SJSA1 (cell line): ENCODE measurements around the gene RNF220. TPM values are rescaled to one million over a fixed set of nuclear protein-coding genes. Genes with fewer than 3 reads are reported as not detected.

ENCODE experiments used
- DNase-seq, 2 experiments: peaks; one replicate each; pipeline ENCODE4 v3.0.0-alpha.2; 2015 to 2020; ENCODE audit warnings: low spot score in 2 of 2, low read depth in 1 of 2
- H3K27ac ChIP-seq: fragments of 250-450 bp; sonication (Bioruptor Pico); 2 replicates; pipeline ENCODE4 v1.5.1; 2020; ENCODE audit warnings: mild to moderate bottlenecking, moderate library complexity
- H3K27me3 ChIP-seq: fragments of 250-450 bp; sonication (Bioruptor Pico); replicated peaks from 2 replicates; pipeline ENCODE4 v1.5.1; 2020; ENCODE audit warnings: mild to moderate bottlenecking, moderate library complexity
- H3K36me3 ChIP-seq: fragments of 250-450 bp; sonication (Bioruptor Pico); 2 replicates; pipeline ENCODE4 v1.5.1; 2020; ENCODE audit warnings: mild to moderate bottlenecking
- H3K4me1 ChIP-seq: fragments of 250-450 bp; sonication (Bioruptor Pico); replicated peaks from 2 replicates; pipeline ENCODE4 v1.6.1; 2021; ENCODE audit warnings: mild to moderate bottlenecking
- H3K4me3 ChIP-seq: fragments of 250-450 bp; sonication (Bioruptor Pico); 2 replicates; pipeline ENCODE4 v1.5.1; 2020; ENCODE audit warnings: mild to moderate bottlenecking
- H3K9me3 ChIP-seq: fragments of 250-450 bp; sonication (Bioruptor Pico); replicated peaks from 2 replicates; pipeline ENCODE4 v1.5.1; 2020; ENCODE audit warnings: mild to moderate bottlenecking
- total RNA-seq: library from RNA; depleted of rRNA; stranded (reverse); fragments of >200 nt; shearing (Covaris generic); gene quantifications from 2 replicates; pipeline ENCODE4 v1.2.3, GENCODE V29; 2014

Gene RNF220
- total RNA-seq, 1 experiment from 2014 or later, result 70.5 TPM

GRCh38 chr1:44636083-44636687 lies 231.1 kb downstream of the RNF220 start:
- no peak overlapping the region for H3K27ac ChIP-seq
- peaks cover 17% of the 10 kb centered on the region for H3K4me1 ChIP-seq
- H3K9me3 ChIP-seq, result 0 out of 2 replicates have a peak, but pooled peaks cover 4% of the 10 kb centered on the region
- peaks cover 92% of the 10 kb centered on the region for H3K36me3 ChIP-seq
- DNase-seq, result no peak
- H3K4me3 ChIP-seq, result no peak overlapping the region
- no peaks in the 10 kb centered on the region for H3K27me3 ChIP-seq

- Histone ChIP-seq H3K27me3 (no peaks in the 10 kb centered on the region), H3K36me3 (peaks cover 96% of the 10 kb centered on the region), H3K27ac (no peak overlapping the region), H3K9me3 (0 out of 2 replicates have a peak, but pooled peaks cover under 1% of the 10 kb centered on the region), H3K4me3 (no peak overlapping the region), H3K4me1 (peaks cover 10% of the 10 kb centered on the region)
- DNase-seq, result no peak
Measured at GRCh38 chr1:44636688-44637598, 231.9 kb downstream of the RNF220 start.

DNA sequence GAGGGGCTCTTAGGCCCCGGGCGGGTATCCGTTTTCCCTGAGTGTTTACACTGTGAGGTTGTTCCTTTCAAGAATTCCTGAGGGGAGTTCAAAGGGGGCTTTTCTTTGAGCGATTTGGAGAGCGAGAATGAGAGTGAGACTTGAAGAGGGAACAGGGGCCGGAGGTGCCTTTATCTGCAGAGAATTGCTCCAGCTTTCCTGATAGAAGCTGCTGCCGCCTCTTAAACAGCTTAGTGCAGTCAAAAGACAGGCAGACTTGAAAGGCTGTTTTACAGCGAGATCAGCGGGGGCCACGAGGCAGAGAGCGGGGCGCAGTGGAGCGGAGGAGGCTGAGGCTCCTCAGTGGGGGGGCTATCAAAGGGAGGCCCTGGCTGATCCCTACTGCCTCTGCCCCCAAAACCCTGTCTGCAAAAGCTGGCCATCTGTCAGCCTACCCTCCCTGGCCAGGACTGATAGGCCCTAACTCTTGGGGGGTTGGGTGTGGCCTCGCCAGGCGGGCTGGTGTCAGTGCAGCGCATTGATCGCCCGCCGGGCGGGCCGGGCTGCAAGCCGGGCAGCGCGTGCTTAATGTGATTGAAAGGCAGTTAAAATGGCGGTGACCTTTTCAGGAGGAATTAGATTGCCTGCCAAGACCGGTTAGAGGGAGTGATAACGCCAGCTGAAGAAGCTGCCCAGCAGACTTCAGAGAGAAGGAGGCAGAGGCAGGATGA lies 232.8 kb downstream of the RNF220 start:
- peaks cover 4% of the 10 kb centered on the region; the same call in 1 of the 2 replicates for H3K4me1 ChIP-seq
- no peak for DNase-seq
- no peaks in the 10 kb centered on the region for H3K27me3 ChIP-seq
- no peak overlapping the region for H3K4me3 ChIP-seq
- H3K27ac ChIP-seq, result no peak overlapping the region
- no peaks in the 10 kb centered on the region for H3K9me3 ChIP-seq
- peaks cover 100% of the 10 kb centered on the region for H3K36me3 ChIP-seq

DNA sequence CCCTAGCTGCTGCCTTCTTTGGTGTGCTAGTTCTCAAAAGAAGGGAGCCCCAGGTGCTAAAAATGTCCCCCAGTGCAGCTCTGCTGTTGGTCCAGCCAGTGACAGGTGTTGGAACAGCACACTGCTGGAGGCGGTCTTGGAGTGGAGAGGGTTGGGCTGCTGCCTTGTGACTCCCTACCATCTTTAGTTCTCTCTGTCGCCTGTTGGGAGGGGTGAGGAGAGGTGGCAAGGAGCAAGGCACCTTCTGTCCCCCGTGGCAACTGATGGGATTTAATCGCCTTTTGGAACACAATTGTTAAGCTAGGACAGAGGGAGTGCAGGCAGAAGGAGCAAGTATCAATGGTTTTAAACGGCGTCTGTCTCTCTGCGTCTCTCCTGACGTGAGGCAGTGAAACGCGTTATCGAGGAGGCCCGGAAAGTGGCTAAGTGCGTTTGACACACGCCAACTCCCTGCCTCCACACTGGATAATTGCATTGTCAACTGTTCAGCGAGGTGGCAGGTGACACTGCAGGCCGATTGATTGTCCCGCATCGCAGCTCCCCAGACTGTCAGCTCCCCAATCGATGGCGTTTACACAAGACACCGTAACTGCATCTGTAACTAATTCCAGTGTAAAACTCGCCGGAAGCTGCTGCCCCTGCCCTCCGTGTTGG lies 235.3 kb downstream of the RNF220 start:
- Histone ChIP-seq H3K36me3 (peaks cover 98% of the 10 kb centered on the region), H3K4me1 (no peaks in the 10 kb centered on the region), H3K9me3 (no peaks in the 10 kb centered on the region), H3K4me3 (no peak overlapping the region), H3K27ac (no peak overlapping the region), H3K27me3 (no peaks in the 10 kb centered on the region)
- no peak for DNase-seq

- H3K4me1 ChIP-seq, result no peaks in the 10 kb centered on the region
- no peak overlapping the region for H3K27ac ChIP-seq
- no peak for DNase-seq
- no peaks in the 10 kb centered on the region for H3K9me3 ChIP-seq
- no peak overlapping the region for H3K4me3 ChIP-seq
- H3K27me3 ChIP-seq, result no peaks in the 10 kb centered on the region
- H3K36me3 ChIP-seq, result peaks cover 96% of the 10 kb centered on the region
Measured at GRCh38 chr1:44641126-44642102, 236.4 kb downstream of the RNF220 start.

DNA sequence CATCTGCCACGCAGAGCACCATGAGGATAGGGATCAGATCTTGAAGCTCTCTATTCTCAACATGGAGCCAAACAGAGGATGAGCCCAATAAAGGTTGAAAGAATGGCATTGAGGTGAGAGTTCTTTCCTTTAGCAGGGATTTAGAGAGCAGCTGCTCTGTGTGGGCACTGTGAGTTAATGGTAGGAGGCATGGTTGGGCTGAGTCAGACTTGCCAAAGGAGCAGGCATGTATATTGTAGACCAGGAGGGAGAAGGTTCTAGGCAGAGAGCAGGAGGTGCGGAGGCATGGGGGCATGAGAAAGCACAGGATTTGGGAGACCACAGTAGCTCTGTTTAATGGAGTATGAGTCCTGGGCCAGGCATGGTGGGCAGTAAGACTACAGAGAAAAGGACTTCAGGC lies 237.2 kb downstream of the RNF220 start:
- no peaks in the 10 kb centered on the region for H3K9me3 ChIP-seq
- no peaks in the 10 kb centered on the region for H3K27me3 ChIP-seq
- peaks cover 92% of the 10 kb centered on the region for H3K36me3 ChIP-seq
- no peak for DNase-seq
- H3K4me1 ChIP-seq, result no peaks in the 10 kb centered on the region
- no peak overlapping the region for H3K27ac ChIP-seq
- H3K4me3 ChIP-seq, result no peak overlapping the region

DNA sequence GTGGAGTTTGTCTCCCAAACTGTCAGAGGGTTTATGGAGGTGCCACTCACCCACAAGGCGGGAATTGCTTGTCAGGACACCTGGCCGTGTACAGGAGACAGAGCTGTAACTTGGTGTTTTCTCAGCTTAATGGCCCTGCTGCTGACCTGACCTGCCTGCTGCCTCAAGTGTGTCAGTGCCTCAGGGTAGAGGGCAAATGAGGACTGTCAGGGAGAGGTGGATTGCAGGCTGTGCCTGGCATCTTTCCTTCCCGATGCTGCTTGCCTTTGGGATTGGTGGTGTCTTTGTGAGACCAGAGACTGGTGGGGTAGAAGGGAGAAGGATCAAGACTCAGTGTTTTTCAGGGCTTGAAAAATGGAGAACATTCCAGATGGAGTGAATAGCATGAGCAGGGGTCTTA lies 237.9 kb downstream of the RNF220 start:
- Histone ChIP-seq H3K9me3 (no peaks in the 10 kb centered on the region), H3K27ac (no peak overlapping the region), H3K4me3 (no peak overlapping the region), H3K4me1 (no peaks in the 10 kb centered on the region), H3K27me3 (no peaks in the 10 kb centered on the region), H3K36me3 (peaks cover 91% of the 10 kb centered on the region)
- no peak for DNase-seq

- DNase-seq, result no peak
- Histone ChIP-seq H3K36me3 (peaks cover 91% of the 10 kb centered on the region), H3K4me3 (no peak overlapping the region)
Measured at GRCh38 chr1:44643721-44644334, 238.8 kb downstream of the RNF220 start.

DNA sequence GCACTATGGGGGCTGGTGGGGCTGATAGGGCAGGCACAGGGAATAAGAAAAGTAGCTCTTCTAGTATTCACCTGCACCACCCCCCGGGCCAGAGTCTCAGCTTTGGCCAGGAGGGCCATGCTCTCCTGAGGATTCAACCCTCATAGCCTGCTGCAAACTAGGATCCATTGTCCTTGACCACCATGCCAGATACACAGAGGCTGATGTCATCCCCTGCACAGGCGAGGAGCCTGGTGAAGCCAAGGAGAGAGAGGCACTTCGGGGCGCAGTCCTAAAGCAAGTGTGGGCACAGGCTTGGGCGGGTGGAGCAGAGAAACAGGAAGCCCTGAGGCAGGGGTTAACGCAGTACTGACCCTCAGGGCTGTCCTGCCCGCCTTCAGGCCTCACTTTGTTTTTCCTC lies 239.8 kb downstream of the RNF220 start:
- H3K27ac ChIP-seq, result no peak overlapping the region
- no peaks in the 10 kb centered on the region for H3K4me1 ChIP-seq
- H3K27me3 ChIP-seq, result no peaks in the 10 kb centered on the region

More at GRCh38 chr1:44643721-44644334, 238.8 kb downstream of the RNF220 start:
- Histone ChIP-seq H3K27me3 (no peaks in the 10 kb centered on the region), H3K27ac (no peak overlapping the region), H3K4me1 (no peaks in the 10 kb centered on the region), H3K9me3 (no peaks in the 10 kb centered on the region)

DNA sequence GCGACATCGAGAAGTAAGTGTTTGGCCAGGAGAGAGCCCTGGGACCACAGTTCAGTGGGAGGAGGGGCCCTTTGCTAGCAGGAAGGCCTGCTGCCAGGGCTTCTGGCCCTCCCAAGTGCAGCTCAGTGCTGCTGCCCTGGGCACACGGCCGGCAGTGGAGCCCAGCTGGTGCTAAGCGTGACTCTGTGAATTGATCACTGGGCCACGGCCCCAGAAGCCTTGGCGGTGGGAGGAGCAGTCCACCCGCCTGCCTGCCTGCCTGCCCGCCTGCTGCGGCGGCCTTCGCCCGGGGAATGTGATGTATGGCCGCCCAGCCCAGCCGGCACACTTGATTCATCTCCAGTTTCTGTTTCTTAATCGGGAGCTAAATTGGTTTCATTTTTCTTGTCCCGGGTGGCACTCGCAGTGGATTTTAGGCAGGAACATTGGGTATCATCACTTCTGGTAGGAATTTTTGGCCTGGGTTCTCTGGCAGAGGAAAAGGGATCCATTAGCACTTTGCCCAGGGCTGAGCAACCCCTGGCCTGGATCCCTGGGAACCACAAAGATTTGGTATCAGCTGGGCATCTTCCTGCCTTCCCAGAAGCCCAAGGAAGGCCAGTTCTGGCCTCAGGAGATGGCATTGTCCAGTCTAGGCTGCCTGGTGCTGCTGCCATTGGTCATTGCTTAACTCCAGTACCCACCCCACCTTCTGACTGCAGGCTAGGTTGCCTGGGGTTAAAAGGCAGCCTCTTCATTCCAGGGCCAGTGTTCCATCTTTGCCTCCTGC lies 240.6 kb downstream of the RNF220 start:
- no peak overlapping the region for H3K4me3 ChIP-seq
- no peak overlapping the region for H3K27ac ChIP-seq
- H3K27me3 ChIP-seq, result no peaks in the 10 kb centered on the region
- DNase-seq, result no peak
- H3K36me3 ChIP-seq, result peaks cover 87% of the 10 kb centered on the region
- no peaks in the 10 kb centered on the region for H3K9me3 ChIP-seq
- H3K4me1 ChIP-seq, result no peaks in the 10 kb centered on the region

More for the DNA sequence above, 239.8 kb downstream of the RNF220 start:
- H3K4me3 ChIP-seq, result no peak overlapping the region
- peaks cover 87% of the 10 kb centered on the region for H3K36me3 ChIP-seq
- DNase-seq, result no peak
- H3K9me3 ChIP-seq, result no peaks in the 10 kb centered on the region

- Histone ChIP-seq H3K4me1 (no peaks in the 10 kb centered on the region), H3K4me3 (no peak overlapping the region), H3K9me3 (no peaks in the 10 kb centered on the region), H3K27me3 (no peaks in the 10 kb centered on the region), H3K36me3 (peaks cover 79% of the 10 kb centered on the region), H3K27ac (no peak overlapping the region)
- DNase-seq, result no peak
Measured at GRCh38 chr1:44646261-44647110, 241.4 kb downstream of the RNF220 start.
